SKM-1 (cell line): ENCODE results near the gene CCND3.
"Not testable (repeated sequence)": the region's sequence is repeated elsewhere in the genome, so short reads cannot be mapped to it uniquely, and the experiment has no call there.

Experiments
- DNase-seq: peaks from one replicate; lab custom pipeline; 2025; ENCODE audit not compliant: unreplicated experiment; lab: John Stamatoyannopoulos, UW

The CCND3 gene

GRCh38 chr6:41954668-41955067 lies 13.1 kb upstream of the CCND3 start:
- no peak for DNase-seq

GRCh38 chr6:41947581-41948220 lies 6.1 kb upstream of the CCND3 start:
- DNase-seq: no peak

GRCh38 chr6:41943456-41943855 lies 1.8 kb upstream of the CCND3 start:
- DNase-seq: no peak

GRCh38 chr6:41942882-41943281 lies 1.3 kb upstream of the CCND3 start:
- DNase-seq: not testable (repeated sequence)

GRCh38 chr6:41942067-41942851 lies 651 bp upstream of the CCND3 start:
- DNase-seq: no peak

DNA sequence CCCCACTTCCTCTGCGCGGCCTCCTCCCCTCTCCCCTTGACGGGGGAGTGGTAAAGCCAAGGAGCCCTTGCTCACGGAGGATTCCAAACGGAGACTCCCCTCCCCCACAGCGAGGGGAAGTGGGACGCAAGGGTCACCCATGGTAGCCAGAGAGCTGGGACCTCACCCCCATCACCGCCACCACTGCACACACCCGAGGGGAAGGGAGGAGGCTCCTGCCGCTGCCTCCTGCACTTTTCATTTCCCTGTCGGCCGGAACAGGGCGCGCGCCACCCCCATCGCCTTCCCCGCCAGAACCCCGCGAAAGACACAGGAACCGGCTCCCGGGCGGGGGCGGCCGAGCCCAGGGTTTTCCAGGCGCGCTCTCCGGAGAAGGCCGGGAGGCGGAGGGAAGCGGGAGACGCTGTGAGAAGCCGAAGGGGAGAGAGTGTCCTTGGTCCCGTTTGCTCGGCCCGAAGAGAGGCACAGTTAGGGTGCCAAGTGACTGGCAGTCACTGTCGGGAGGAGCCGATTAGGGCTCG lies 789 bp downstream of the CCND3 start:
- peak; percentile 22 for DNase-seq

- no peak for DNase-seq
Measured at GRCh38 chr6:41939848-41940758, 1.5 kb downstream of the CCND3 start.

DNA sequence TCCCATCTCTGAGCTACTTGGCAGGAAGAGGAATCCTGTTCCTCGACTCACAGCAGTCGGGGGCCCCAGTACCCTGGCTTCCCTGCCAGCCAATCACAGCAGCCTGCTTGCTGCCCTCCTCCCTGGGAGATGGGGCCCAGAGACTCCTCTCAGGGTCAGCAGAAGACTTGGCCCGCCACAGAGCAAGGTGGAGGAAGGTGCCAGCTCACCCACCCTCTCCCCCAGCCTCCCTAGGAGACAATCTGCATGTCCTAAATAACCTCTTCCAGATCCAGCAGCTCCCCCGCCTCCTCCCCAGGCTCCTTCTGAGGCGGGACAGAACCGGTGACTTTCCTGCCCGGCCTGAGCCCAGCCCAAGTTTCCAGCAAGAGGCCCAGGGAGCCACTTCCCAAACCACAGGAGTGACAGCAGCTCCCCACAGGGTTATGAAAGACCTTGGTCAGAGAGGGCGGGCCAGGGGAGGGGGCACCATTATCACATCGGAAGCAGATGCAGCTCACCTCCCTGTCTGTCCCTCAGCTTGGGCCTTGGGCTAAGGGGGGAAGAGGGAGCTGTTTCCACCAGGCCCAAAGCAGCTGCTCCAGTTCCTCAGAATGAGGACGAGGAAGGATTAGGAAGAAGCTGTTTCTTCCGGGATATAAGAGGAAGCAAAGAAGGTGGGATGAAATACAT lies 2.3 kb downstream of the CCND3 start:
- peak; percentile 92 for DNase-seq

DNA sequence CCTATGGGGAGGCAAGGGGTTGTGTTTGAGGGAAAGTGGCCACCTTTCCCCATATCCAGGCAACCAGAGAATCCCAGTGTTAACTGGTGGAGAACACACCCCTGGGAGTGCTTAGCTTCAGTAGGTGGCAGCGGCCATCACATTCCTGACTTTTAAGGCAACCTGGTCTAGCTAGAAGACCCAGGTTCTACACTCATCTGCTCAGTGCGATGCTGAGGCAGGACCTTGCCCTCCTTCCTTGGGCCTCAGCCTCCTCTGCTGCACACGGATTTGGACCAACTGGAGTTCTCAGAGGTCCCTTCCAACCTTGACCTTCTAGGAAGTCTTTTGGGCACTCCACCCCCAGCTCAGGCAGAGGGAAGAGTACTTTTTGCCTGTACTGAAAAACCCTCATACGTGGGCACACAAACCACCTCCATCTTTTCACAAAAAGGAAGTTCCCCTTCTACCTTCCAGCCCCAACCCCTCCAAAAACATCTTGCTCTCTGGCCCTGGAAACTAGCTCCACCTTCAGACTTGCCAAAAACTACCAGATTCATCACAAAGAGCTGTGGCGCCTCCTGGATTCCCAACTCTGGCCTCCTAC lies 2.9 kb downstream of the CCND3 start:
- no peak for DNase-seq

GRCh38 chr6:41937861-41938574 lies 3.6 kb downstream of the CCND3 start:
- DNase-seq: peak; percentile 98

GRCh38 chr6:41937472-41937860 lies 4.1 kb downstream of the CCND3 start:
- no peak for DNase-seq

- DNase-seq: peak; percentile 99
Measured at GRCh38 chr6:41936073-41936837, 5.4 kb downstream of the CCND3 start.

GRCh38 chr6:41935685-41936072 lies 5.9 kb downstream of the CCND3 start:
- DNase-seq: no peak

- no peak for DNase-seq
Measured at GRCh38 chr6:41935193-41935574, 6.4 kb downstream of the CCND3 start.

DNA sequence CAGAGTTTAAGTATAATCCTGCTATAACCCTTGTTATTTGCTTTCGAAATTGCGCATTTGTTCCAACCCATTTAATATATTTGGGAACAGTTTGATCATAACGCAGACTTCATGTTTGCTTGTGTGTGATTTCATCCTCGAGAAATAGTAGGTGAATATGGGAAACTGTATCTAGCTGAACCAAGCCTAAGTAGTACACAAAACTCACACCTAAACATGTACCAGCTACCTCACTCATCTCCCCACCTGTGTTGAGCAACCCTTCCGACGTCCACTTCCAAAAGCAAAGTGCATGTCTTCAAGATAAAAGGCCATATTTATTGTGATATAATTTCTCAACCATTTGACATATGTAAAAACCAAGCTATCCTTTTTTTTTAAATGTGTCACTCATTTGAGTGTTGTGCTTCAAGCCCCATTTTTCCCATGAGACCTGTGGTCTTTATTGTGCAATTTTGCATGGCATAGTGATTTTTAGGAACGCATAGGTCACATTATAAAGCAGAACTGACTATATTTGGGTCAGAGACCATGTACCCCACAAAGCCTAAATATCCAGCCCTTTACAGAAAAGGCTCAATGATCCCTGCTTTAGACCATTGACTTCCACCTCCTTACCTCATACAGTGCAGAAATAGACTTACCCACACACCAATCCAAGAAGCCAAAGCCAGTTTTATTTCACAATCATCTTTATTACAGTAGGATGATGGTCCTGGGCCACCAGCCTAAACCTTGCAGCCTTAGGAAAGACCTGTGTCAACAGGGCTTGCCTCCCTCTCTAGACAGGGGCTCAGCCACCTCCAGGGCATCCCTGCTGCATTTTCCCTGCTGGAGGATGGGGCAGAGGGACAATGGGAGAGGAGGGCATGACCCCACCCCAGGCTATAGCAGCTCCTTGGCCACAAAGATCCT lies 7.1 kb downstream of the CCND3 start:
- no peak for DNase-seq

- DNase-seq: no peak
Measured at GRCh38 chr6:41932378-41932777, 9.2 kb downstream of the CCND3 start.

DNA sequence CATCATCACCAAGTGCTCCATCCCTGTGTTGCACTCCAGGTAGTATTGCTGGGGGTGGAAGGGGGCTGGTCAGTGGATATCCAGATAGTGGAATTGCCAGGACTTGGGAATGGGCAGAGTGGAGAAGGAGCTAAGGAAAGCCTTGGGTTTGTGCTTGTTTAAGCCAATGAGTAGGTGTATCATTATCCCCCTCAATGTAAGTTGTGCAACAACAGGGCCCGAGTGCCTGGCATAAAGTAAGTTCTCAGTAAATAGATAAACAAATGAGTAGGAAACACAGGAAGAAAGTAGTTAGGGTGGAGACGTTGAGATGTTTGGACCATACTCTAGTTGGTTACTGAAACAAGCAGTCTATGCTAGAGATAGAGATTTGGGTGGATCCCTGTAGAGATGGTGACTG lies 9.8 kb downstream of the CCND3 start:
- no peak for DNase-seq

DNA sequence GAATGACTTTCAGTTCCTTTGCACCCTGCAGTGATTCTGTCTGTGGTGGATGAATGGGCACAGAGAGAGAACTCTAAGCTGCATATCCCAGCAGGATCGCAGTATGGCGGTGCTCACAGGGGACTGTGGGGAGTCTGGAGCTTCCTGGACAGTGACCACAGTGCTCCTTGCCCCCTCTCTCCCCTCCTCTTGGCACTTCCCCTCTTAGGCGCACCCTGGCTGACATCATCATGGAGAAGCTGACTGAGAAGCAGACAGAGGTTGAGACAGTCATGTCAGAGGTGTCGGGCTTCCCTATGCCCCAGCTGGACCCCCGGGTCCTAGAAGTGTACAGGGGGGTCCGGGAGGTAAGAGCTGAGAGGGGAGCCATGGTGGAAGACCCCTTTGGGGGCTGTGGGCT lies 11.7 kb downstream of the CCND3 start:
- DNase-seq: no peak
